Keratinocyte (primary cell): ENCODE results near the gene ASTN2. TPM values are rescaled to one million over a fixed set of nuclear protein-coding genes. Genes with fewer than 3 reads are reported as not detected.

ENCODE experiments used
- DNase-seq: peaks from one replicate; pipeline ENCODE4 v3.0.0-alpha.2; 2011; ENCODE audit warnings: low read depth, missing footprints, low spot score
- FAIRE-seq: peaks from 2 replicates; lab custom pipeline; 2011; peaks lifted over from hg19 to GRCh38; lab: Jason Lieb, UNC
- H2AFZ ChIP-seq: 2 replicates; pipeline ENCODE4 v1.6.0; 2012; ENCODE audit warnings: low read length, control low read depth, inconsistent platforms; ENCODE audit not compliant: control insufficient read depth
- H3K27ac ChIP-seq: 2 replicates; pipeline ENCODE4 v1.5.1; 2011; ENCODE audit warnings: low read length; ENCODE audit not compliant: control insufficient read depth, insufficient read depth
- H3K27me3 ChIP-seq: 3 replicates; pipeline ENCODE4 v1.6.0; 2011; ENCODE audit warnings: low read length; ENCODE audit not compliant: control insufficient read depth, insufficient read depth; ENCODE audit errors: extremely low read depth
- H3K36me3 ChIP-seq, 2 experiments: 2 replicates in 1 of 2; 3 replicates in 1 of 2; pipeline ENCODE4 v1.5.1; 2011; ENCODE audit warnings: low read length in 2 of 2, mild to moderate bottlenecking in 1 of 2; ENCODE audit not compliant: control insufficient read depth in 2 of 2, insufficient read depth in 2 of 2; ENCODE audit errors: extremely low read depth in 1 of 2
- H3K4me1 ChIP-seq: 3 replicates; pipeline ENCODE4 v1.5.1; 2011; ENCODE audit warnings: low read length; ENCODE audit not compliant: control insufficient read depth, insufficient read depth; ENCODE audit errors: extremely low read depth
- H3K4me2 ChIP-seq: 3 replicates; pipeline ENCODE4 v1.6.0; 2011; ENCODE audit warnings: low read depth, low read length; ENCODE audit not compliant: control insufficient read depth, insufficient read depth; ENCODE audit errors: extremely low read depth
- H3K4me3 ChIP-seq, 3 experiments: fragments of 200-600 bp in 1 of 3; sonication (generic) in 1 of 3; 2 replicates in 2 of 3; 3 replicates in 1 of 3; pipeline ENCODE4 v1.5.1; 2011 to 2016; ENCODE audit warnings: low read length in 3 of 3, mild to moderate bottlenecking in 3 of 3, control low read depth in 2 of 3, inconsistent platforms in 1 of 3, low read depth in 1 of 3, mixed read lengths in 1 of 3, mixed run types in 1 of 3, moderate library complexity in 1 of 3; ENCODE audit not compliant: control insufficient read depth in 2 of 3, insufficient read depth in 2 of 3; ENCODE audit errors: extremely low read depth in 1 of 3
- H3K79me2 ChIP-seq: 2 replicates; pipeline ENCODE4 v1.6.0; 2012; ENCODE audit warnings: low read length; ENCODE audit not compliant: control insufficient read depth, insufficient read depth
- H3K9ac ChIP-seq: 3 replicates; pipeline ENCODE4 v1.6.0; 2011; ENCODE audit warnings: low read length; ENCODE audit not compliant: control insufficient read depth, insufficient read depth; ENCODE audit errors: extremely low read depth
- H3K9me1 ChIP-seq: 3 replicates; pipeline ENCODE4 v1.6.0; 2011; ENCODE audit warnings: low read length; ENCODE audit not compliant: control insufficient read depth, insufficient read depth; ENCODE audit errors: extremely low read depth
- H3K9me3 ChIP-seq: 2 replicates; pipeline ENCODE4 v1.5.1; 2012; ENCODE audit warnings: low read depth, low read length; ENCODE audit not compliant: control insufficient read depth
- H4K20me1 ChIP-seq: 3 replicates; pipeline ENCODE4 v1.6.0; 2011; ENCODE audit warnings: low read length; ENCODE audit not compliant: control insufficient read depth, insufficient read depth; ENCODE audit errors: extremely low read depth
- CTCF ChIP-seq, 3 experiments: IDR thresholded peaks in 1 of 3; conservative IDR thresholded peaks in 1 of 3; optimal IDR thresholded peaks in 1 of 3; 2 replicates in 2 of 3; 3 replicates in 1 of 3; pipeline versions ENCODE3 to v1.5.1; 2011; ENCODE audit warnings: low read length in 3 of 3, mild to moderate bottlenecking in 3 of 3, moderate library complexity in 2 of 3, control low read depth in 1 of 3, inconsistent platforms in 1 of 3; ENCODE audit not compliant: insufficient read depth in 2 of 3; ENCODE audit errors: extremely low read depth in 1 of 3
- EZH2 ChIP-seq: IDR thresholded peaks from one replicate; pipeline ENCODE4 v1.6.1; 2012; ENCODE audit warnings: inconsistent platforms, mild to moderate bottlenecking, low read length, moderate library complexity
- dilution Hi-C: fragments of 300-500 bp; cut with MboI; formaldehyde crosslinking; loops from one replicate; pipeline ENCODE4 v1.7.0; 2020; ENCODE audit warnings: low sequenced_read_pairs; ENCODE audit not compliant: extremely low pct_ligation_motif_present
- polyA plus RNA-seq, 5 experiments: library from polyadenylated mRNA; depleted of rRNA in 3 of 5; stranded (reverse) in 3 of 5; stranded (forward) in 1 of 5; unstranded in 1 of 5; fragments of >200 nt; gene quantifications; 1 replicate in 1 of 5; 2 replicates in 3 of 5; 3 replicates in 1 of 5; pipeline versions ENCODE4 v1.2.1 to v1.2.3, GENCODE V29; 2011 to 2012; ENCODE audit warnings: missing spikeins in 2 of 5, low read depth in 1 of 5, low replicate concordance in 1 of 5

Gene ASTN2
- polyA plus RNA-seq, 1 donor (not counting 4 experiments of a cell fraction or from before 2014, with no cell fraction given), result 0.31 TPM

GRCh38 chr9:117030254-117030768 is 384.5 kb downstream of the ASTN2 start:
- H3K4me1 ChIP-seq, result no peaks in the 10 kb centered on the region
- H3K27me3 ChIP-seq, result no peaks in the 10 kb centered on the region
- no peak overlapping the region for H3K4me3 ChIP-seq
- H3K79me2 ChIP-seq, result no peaks in the 10 kb centered on the region
- no peak overlapping the region for H2AFZ ChIP-seq
- H3K9me3 ChIP-seq, result no peaks in the 10 kb centered on the region
- no peaks in the 10 kb centered on the region for H3K36me3 ChIP-seq
- no peaks in the 10 kb centered on the region for H4K20me1 ChIP-seq
- H3K9me1 ChIP-seq, result no peaks in the 10 kb centered on the region
- H3K27ac ChIP-seq, result no peak overlapping the region
- FAIRE-seq (no peak), DNase-seq (no peak)
- H3K9ac ChIP-seq, result no peak overlapping the region
- dilution Hi-C loops, result no loop called here
- TF ChIP-seq EZH2 (no peak), CTCF (optimal IDR thresholded peaks at IDR 0.05 in 1 of 3, IDR thresholded peaks at IDR 0.05 in 1 of 3, conservative IDR thresholded peaks at IDR 0.05 in 1 of 3; ENCODE audit: extremely low read depth in 1 of 3, insufficient read depth in 2 of 3, low read length in 3 of 3) (no peak)
- H3K4me2 ChIP-seq, result no peak overlapping the region

GRCh38 chr9:117029341-117029740 is 385.5 kb downstream of the ASTN2 start:
- no peak for DNase-seq
- Histone ChIP-seq H3K9ac (no peak overlapping the region), H3K4me3 (no peak overlapping the region), H3K9me1 (no peaks in the 10 kb centered on the region), H2AFZ (no peak overlapping the region), H3K79me2 (no peaks in the 10 kb centered on the region), H3K9me3 (no peaks in the 10 kb centered on the region), H3K27me3 (no peaks in the 10 kb centered on the region), H3K4me1 (no peaks in the 10 kb centered on the region), H3K36me3 (no peaks in the 10 kb centered on the region), H4K20me1 (no peaks in the 10 kb centered on the region), H3K4me2 (no peak overlapping the region), H3K27ac (no peak overlapping the region)
- TF ChIP-seq CTCF (optimal IDR thresholded peaks at IDR 0.05 in 1 of 3, IDR thresholded peaks at IDR 0.05 in 1 of 3, conservative IDR thresholded peaks at IDR 0.05 in 1 of 3; ENCODE audit: extremely low read depth in 1 of 3, insufficient read depth in 2 of 3, low read length in 3 of 3) (no peak), EZH2 (no peak)
- no peak for FAIRE-seq
- dilution Hi-C loops, result no loop called here
